Bronchial epithelial cell (primary cell): ENCODE data around the gene AGBL4. TPM values are rescaled to one million over a fixed set of nuclear protein-coding genes. Genes with fewer than 3 reads are reported as not detected.
A peak's percentile ranks its signal among the peaks of the same experiment; 100 is the strongest.

Experiments
- DNase-seq: peaks from one replicate; pipeline ENCODE4 v3.0.0-alpha.2; 2010; ENCODE audit warnings: low read depth
- FAIRE-seq: peaks from 2 replicates; lab custom pipeline; 2011; peaks lifted over from hg19 to GRCh38; lab: Jason Lieb, UNC
- H3K27me3 ChIP-seq: 2 replicates; pipeline ENCODE4 v1.5.1; 2011; ENCODE audit warnings: low read length; ENCODE audit not compliant: control insufficient read depth, insufficient read depth
- H3K36me3 ChIP-seq: 2 replicates; pipeline ENCODE4 v1.5.1; 2011; ENCODE audit warnings: low read length; ENCODE audit not compliant: control insufficient read depth, insufficient read depth
- H3K4me3 ChIP-seq: 2 replicates; pipeline ENCODE4 v1.5.1; 2011; ENCODE audit warnings: mild to moderate bottlenecking, low read depth, low read length, control low read depth
- total RNA-seq: library from RNA; depleted of rRNA; stranded (reverse); fragments of >200 nt; gene quantifications from 2 replicates; pipeline ENCODE4 v1.2.1, GENCODE V29; 2014
- TF ChIP-seq, protein P1 (sequence below): IDR thresholded peaks from 2 replicates; pipeline ENCODE4 v1.5.1; 2011; ENCODE audit warnings: mild to moderate bottlenecking, moderate library complexity, low read length, control low read depth, inconsistent platforms; ENCODE audit not compliant: insufficient read depth, severe bottlenecking

AGBL4 gene
- total RNA-seq, 1 donor from 2014 or later = not detected

GRCh38 chr1:49045371-49045770 lies 978.4 kb downstream of the AGBL4 start:
- Histone ChIP-seq H3K4me3 (no peak overlapping the region), H3K27me3 (no peaks in the 10 kb centered on the region), H3K36me3 (no peaks in the 10 kb centered on the region)
- TF ChIP-seq, protein P1, sequence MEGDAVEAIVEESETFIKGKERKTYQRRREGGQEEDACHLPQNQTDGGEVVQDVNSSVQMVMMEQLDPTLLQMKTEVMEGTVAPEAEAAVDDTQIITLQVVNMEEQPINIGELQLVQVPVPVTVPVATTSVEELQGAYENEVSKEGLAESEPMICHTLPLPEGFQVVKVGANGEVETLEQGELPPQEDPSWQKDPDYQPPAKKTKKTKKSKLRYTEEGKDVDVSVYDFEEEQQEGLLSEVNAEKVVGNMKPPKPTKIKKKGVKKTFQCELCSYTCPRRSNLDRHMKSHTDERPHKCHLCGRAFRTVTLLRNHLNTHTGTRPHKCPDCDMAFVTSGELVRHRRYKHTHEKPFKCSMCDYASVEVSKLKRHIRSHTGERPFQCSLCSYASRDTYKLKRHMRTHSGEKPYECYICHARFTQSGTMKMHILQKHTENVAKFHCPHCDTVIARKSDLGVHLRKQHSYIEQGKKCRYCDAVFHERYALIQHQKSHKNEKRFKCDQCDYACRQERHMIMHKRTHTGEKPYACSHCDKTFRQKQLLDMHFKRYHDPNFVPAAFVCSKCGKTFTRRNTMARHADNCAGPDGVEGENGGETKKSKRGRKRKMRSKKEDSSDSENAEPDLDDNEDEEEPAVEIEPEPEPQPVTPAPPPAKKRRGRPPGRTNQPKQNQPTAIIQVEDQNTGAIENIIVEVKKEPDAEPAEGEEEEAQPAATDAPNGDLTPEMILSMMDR = no peak
- FAIRE-seq (no peak), DNase-seq (no peak)

GRCh38 chr1:49036700-49037099 lies 987.1 kb downstream of the AGBL4 start:
- no peak for DNase-seq
- H3K4me3 ChIP-seq = no peak overlapping the region
- H3K36me3 ChIP-seq = no peaks in the 10 kb centered on the region
- no peaks in the 10 kb centered on the region for H3K27me3 ChIP-seq
- TF ChIP-seq, protein P1 = no peak
- no peak for FAIRE-seq

GRCh38 chr1:49028396-49028795 lies 995.4 kb downstream of the AGBL4 start:
- DNase-seq (peak; percentile 3), FAIRE-seq (no peak)
- Histone ChIP-seq H3K27me3 (no peaks in the 10 kb centered on the region), H3K36me3 (no peaks in the 10 kb centered on the region), H3K4me3 (no peak overlapping the region)
- TF ChIP-seq, protein P1 = no peak

GRCh38 chr1:49026230-49026811 lies 997.4 kb downstream of the AGBL4 start:
- FAIRE-seq = no peak
- Histone ChIP-seq H3K36me3 (no peaks in the 10 kb centered on the region), H3K4me3 (no peak overlapping the region), H3K27me3 (no peaks in the 10 kb centered on the region)
- no peak for DNase-seq
- TF ChIP-seq, protein P1 = no peak

DNA sequence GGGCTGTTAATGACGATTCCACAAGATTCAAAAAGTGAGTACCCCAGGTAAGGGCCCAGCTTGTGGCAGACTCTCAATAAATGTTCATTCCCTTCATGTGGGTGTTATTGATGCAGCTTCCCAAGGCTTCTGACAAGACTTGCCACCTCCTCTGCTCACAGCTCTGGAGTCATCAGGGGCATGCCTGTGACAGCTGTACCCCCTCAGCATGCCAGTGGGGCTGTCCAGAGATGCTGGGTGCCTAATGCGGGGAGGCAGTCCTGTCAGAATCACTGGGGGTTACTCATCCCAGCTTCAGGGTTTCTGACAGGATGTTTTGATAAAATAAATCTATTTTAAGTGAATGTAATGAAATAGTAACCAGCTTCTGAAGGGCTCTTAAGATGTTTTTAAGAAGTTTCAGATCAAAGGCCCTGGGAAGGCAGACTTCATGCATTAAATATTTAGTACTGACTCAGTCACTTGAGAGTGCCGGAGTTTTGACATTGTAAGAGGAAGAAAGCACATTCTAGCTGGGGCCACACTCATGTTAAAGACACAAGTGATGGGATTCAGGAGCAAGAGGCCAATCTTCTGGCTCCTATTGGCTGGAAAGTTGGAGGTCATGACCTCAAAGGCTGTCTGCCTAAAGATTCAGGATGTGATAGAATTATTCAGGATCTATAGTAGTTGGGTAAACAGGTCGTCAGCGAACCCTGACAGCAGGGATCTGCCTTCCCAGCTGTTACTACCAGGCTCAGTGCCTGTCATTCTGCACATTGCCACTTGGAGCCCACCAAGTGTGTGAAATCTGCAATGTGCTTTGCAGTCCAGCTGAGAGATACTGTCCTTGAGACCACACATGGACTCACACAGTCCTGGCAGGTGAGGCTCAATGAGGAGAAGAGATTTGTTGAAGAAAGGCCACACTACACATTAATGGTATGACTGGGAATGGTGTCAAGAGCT lies 1007.5 kb downstream of the AGBL4 start:
- FAIRE-seq (no peak), DNase-seq (no peak)
- Histone ChIP-seq H3K27me3 (no peaks in the 10 kb centered on the region), H3K36me3 (no peaks in the 10 kb centered on the region), H3K4me3 (no peak overlapping the region)
- TF ChIP-seq, protein P1 = no peak
